SH-SY5Y (cell line): ENCODE results near the gene TBC1D10B.

Experiments
- GATA2 ChIP-seq: IDR thresholded peaks from 2 replicates; pipeline ENCODE4 v1.6.1; 2011; ENCODE audit warnings: mild to moderate bottlenecking, low read depth, low read length
- GATA3 ChIP-seq: IDR thresholded peaks from 2 replicates; pipeline ENCODE4 v1.6.1; 2011; ENCODE audit warnings: low read depth, mild to moderate bottlenecking, low read length, moderate library complexity

DNA sequence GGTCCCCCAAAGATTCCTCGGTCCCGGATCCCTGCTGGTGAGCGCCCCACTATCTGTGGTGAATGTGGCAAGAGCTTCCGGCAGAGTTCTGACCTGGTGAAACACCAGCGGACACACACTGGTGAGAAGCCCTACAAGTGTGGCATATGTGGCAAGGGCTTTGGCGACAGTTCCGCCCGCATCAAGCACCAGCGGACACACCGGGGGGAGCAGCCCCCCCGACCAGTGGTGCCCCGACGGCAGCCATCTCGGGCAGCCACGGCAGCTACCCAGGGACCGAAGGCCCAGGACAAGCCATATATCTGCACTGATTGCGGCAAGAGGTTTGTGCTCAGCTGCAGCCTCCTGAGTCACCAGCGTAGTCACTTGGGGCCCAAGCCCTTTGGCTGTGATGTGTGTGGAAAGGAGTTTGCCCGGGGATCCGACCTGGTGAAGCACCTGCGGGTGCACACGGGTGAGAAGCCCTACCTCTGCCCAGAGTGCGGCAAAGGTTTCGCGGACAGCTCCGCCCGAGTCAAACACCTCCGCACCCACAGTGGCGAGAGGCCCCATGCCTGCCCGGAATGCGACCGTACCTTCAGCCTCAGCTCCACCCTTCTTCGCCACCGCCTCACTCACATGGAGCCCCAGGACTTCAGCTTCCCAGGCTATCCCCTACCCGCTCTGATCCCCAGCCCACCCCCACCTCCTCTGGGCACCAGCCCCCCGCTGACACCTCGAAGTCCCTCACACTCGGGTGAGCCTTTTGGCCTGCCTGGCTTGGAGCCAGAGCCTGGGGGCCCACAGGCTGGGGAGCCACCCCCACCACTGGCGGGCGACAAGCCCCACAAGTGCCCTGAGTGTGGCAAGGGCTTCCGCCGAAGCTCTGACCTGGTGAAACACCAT lies 27.7 kb upstream of the TBC1D10B start:
- no peak for TF ChIP-seq GATA2
- TF ChIP-seq GATA3 = no peak
